Astrocyte of the cerebellum (primary cell): ENCODE measurements around the gene EIF3K.
"Not testable (repeated sequence)": the region's sequence is repeated elsewhere in the genome, so short reads cannot be mapped to it uniquely, and the experiment has no call there.

Experiments used
- DNase-seq: peaks from one replicate; pipeline ENCODE4 v3.0.0-alpha.2; 2011; ENCODE audit warnings: low read depth
- H3K4me3 ChIP-seq: 2 replicates; pipeline ENCODE4 v1.5.1; 2011; ENCODE audit warnings: mild to moderate bottlenecking, low read depth, low read length, moderate library complexity
- CTCF ChIP-seq: IDR thresholded peaks from 2 replicates; pipeline ENCODE4 v1.5.1; 2012; ENCODE audit warnings: low read length, low read depth, moderate library complexity, mild to moderate bottlenecking; ENCODE audit errors: missing control alignments
- in situ Hi-C: cut with HindIII; loops from 2 replicates; pipeline ENCODE4 v1.10.0; 2017; ENCODE audit warnings: low sequenced_read_pairs

Gene EIF3K

DNA sequence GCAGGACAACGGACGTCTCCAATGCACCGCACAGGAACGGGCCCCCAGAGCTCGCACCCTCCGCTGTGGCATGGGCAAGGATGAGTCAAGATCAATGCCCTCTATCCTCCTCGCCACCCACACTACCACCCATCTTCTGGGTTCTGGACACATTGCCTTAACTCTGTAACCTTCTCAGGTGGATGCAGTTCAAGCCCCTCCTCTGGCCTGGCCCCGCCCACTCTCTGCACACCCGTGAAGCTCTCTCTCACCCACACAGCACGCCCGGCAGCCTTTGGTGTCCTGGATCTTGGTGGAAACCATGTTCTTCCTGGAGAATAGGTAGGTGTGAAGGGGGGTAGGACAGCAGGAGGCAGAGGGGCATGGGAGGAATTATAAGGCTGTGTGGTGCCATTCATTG is 21.9 kb upstream of the EIF3K start:
- no peak for DNase-seq
- no peak for TF ChIP-seq CTCF
- no peak overlapping the region for H3K4me3 ChIP-seq
- in situ Hi-C loops = no loop called here

GRCh38 chr19:38599722-38600121 is 19.3 kb upstream of the EIF3K start:
- in situ Hi-C loops = no loop called here
- DNase-seq = no peak
- no peak overlapping the region for H3K4me3 ChIP-seq

DNA sequence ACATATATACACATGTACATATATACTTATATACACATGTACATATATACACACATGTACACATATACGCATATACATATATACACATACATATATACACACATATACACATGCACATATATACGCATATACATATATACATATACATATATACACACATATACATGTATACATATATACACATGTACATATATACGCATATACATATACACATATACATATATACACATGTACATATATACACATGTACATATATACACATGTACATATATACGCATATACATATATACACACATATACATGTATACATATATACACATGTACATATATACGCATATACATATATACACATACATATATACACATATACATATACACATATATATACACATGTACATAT is 16.1 kb upstream of the EIF3K start:
- in situ Hi-C loops, DNase-seq, H3K4me3 ChIP-seq: not testable (repeated sequence)

More at GRCh38 chr19:38599722-38600121, 19.3 kb upstream of the EIF3K start:
- no peak for TF ChIP-seq CTCF

- no peak for TF ChIP-seq CTCF
- no peak for DNase-seq
- in situ Hi-C loops = no loop called here
- H3K4me3 ChIP-seq = no peak overlapping the region
Observed at GRCh38 chr19:38606131-38606530, 12.9 kb upstream of the EIF3K start.

- in situ Hi-C loops = no loop called here
Observed at GRCh38 chr19:38614289-38614688, 4.7 kb upstream of the EIF3K start.

GRCh38 chr19:38615007-38615581 is 3.9 kb upstream of the EIF3K start:
- TF ChIP-seq CTCF = no peak
- no peak overlapping the region for H3K4me3 ChIP-seq
- in situ Hi-C loops = no loop called here
- no peak for DNase-seq

More at GRCh38 chr19:38614289-38614688, 4.7 kb upstream of the EIF3K start:
- TF ChIP-seq CTCF = no peak
- no peak overlapping the region for H3K4me3 ChIP-seq
- DNase-seq = no peak

DNA sequence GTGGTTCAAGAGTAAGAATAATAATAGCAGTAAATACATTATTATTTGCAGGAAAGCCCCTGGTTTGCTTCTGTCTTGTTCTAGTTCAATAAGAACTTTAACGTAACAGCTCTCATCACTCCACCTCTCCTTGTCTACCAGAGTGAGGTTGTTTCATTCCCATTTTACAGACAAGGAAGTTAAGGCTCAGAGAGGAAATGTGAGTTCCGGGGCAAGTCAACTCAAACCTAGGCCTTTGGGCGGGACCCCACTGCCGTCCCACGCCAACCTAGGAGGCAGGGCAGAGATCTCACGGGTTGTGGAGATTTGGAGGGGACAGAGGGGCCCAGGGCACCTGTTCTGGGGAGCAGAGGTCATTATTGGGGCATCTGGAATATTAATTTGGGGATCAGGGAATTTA is 2.7 kb upstream of the EIF3K start:
- in situ Hi-C loops = no loop called here
- H3K4me3 ChIP-seq = no peak overlapping the region
- no peak for TF ChIP-seq CTCF
- DNase-seq = no peak
